A549 (cell line): ENCODE data around the gene RPGRIP1.

Experiments
- CHD2 ChIP-seq: fragments of 150-350 bp; IDR thresholded peaks from 2 replicates; pipeline ENCODE4 v1.6.1; 2014; ENCODE audit warnings: low read length; ENCODE audit not compliant: partially characterized antibody
- EP300 ChIP-seq, 2 experiments: fragments of >200 bp; sonication (Bioruptor Twin); formaldehyde crosslinking; IDR thresholded peaks; 2 replicates in 1 of 2; 3 replicates in 1 of 2; pipeline ENCODE4 v1.6.1; 2016 to 2017
- JUNB ChIP-seq: fragments of >200 bp; sonication (Bioruptor Twin); formaldehyde crosslinking; IDR thresholded peaks from 2 replicates; pipeline ENCODE4 v1.6.1; 2016
- POLR2A ChIP-seq: IDR thresholded peaks from 2 replicates; pipeline ENCODE4 v1.6.1; 2012; ENCODE audit warnings: mild to moderate bottlenecking, low read length
- RAD21 ChIP-seq, 2 experiments: fragments of >200 bp in 1 of 2; sonication (Bioruptor Twin) in 1 of 2; formaldehyde crosslinking in 1 of 2; IDR thresholded peaks in 1 of 2; conservative IDR thresholded peaks in 1 of 2; 2 replicates in 1 of 2; 3 replicates in 1 of 2; pipeline ENCODE4 v1.6.1; 2012 to 2018; ENCODE audit warnings: inconsistent platforms in 1 of 2
- RFX5 ChIP-seq: fragments of 450-650 bp; IDR thresholded peaks from 2 replicates; pipeline ENCODE4 v1.7.1; 2014; ENCODE audit warnings: antibody characterized with exemption, mild to moderate bottlenecking, moderate library complexity
- SMC3 ChIP-seq: fragments of >200 bp; sonication (Bioruptor Twin); formaldehyde crosslinking; IDR thresholded peaks from 3 replicates; pipeline ENCODE4 v1.6.1; 2018; ENCODE audit warnings: inconsistent platforms
- USF2 ChIP-seq: fragments of 450-650 bp; IDR thresholded peaks from 2 replicates; pipeline ENCODE4 v1.6.1; 2014; ENCODE audit warnings: antibody characterized with exemption
- TF ChIP-seq, protein P1 (sequence below): fragments of >200 bp; sonication (Bioruptor Twin); formaldehyde crosslinking; IDR thresholded peaks from 3 replicates; pipeline ENCODE4 v1.5.1; 2016
- TF ChIP-seq, protein P2 (sequence below): fragments of 200-600 bp; sonication (generic); IDR thresholded peaks from 2 replicates; pipeline ENCODE4 v1.6.1; 2016; ENCODE audit warnings: antibody characterized with exemption, mild to moderate bottlenecking, moderate library complexity

GRCh38 chr14:21255385-21256101 lies 24.3 kb upstream of the RPGRIP1 start:
- TF ChIP-seq, protein P1, sequence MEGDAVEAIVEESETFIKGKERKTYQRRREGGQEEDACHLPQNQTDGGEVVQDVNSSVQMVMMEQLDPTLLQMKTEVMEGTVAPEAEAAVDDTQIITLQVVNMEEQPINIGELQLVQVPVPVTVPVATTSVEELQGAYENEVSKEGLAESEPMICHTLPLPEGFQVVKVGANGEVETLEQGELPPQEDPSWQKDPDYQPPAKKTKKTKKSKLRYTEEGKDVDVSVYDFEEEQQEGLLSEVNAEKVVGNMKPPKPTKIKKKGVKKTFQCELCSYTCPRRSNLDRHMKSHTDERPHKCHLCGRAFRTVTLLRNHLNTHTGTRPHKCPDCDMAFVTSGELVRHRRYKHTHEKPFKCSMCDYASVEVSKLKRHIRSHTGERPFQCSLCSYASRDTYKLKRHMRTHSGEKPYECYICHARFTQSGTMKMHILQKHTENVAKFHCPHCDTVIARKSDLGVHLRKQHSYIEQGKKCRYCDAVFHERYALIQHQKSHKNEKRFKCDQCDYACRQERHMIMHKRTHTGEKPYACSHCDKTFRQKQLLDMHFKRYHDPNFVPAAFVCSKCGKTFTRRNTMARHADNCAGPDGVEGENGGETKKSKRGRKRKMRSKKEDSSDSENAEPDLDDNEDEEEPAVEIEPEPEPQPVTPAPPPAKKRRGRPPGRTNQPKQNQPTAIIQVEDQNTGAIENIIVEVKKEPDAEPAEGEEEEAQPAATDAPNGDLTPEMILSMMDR: no peak
- TF ChIP-seq POLR2A (no peak), SMC3 (no peak), CHD2 (no peak), EP300 (IDR thresholded peaks at IDR 0.05) (no peak), RFX5 (no peak), JUNB (no peak), RAD21 (conservative IDR thresholded peaks at IDR 0.05 in 1 of 2, IDR thresholded peaks at IDR 0.05 in 1 of 2) (no peak), USF2 (no peak)
- TF ChIP-seq, protein P2, sequence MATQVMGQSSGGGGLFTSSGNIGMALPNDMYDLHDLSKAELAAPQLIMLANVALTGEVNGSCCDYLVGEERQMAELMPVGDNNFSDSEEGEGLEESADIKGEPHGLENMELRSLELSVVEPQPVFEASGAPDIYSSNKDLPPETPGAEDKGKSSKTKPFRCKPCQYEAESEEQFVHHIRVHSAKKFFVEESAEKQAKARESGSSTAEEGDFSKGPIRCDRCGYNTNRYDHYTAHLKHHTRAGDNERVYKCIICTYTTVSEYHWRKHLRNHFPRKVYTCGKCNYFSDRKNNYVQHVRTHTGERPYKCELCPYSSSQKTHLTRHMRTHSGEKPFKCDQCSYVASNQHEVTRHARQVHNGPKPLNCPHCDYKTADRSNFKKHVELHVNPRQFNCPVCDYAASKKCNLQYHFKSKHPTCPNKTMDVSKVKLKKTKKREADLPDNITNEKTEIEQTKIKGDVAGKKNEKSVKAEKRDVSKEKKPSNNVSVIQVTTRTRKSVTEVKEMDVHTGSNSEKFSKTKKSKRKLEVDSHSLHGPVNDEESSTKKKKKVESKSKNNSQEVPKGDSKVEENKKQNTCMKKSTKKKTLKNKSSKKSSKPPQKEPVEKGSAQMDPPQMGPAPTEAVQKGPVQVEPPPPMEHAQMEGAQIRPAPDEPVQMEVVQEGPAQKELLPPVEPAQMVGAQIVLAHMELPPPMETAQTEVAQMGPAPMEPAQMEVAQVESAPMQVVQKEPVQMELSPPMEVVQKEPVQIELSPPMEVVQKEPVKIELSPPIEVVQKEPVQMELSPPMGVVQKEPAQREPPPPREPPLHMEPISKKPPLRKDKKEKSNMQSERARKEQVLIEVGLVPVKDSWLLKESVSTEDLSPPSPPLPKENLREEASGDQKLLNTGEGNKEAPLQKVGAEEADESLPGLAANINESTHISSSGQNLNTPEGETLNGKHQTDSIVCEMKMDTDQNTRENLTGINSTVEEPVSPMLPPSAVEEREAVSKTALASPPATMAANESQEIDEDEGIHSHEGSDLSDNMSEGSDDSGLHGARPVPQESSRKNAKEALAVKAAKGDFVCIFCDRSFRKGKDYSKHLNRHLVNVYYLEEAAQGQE: no peak
